ENCODE measurements around the gene DPP6.
"Not testable (repeated sequence)": the region's sequence is repeated elsewhere in the genome, so short reads cannot be mapped to it uniquely, and the experiment has no call there.

DPP6 gene

GRCh38 chr7:154934353-154934952, 882.3 kb downstream of the DPP6 start:
- DNase-seq (ENCODE audit: low spot score), result not testable (repeated sequence)

GRCh38 chr7:154937837-154938236, 885.6 kb downstream of the DPP6 start:
- DNase-seq (ENCODE audit: low spot score), result no peak

GRCh38 chr7:154942691-154943090, 890.5 kb downstream of the DPP6 start:
- DNase-seq (ENCODE audit: low spot score), result no peak

Data from activated CD4-positive, alpha-beta T cell treated with anti-CD3 and anti-CD28 coated beads, Interleukin-2, Interleukin-4, amounts not matched to agents 100 ng/mL and 50 ng/mL, durations not matched to agents 16 hours and 8 hours (primary cell).